Glomerular visceral epithelial cell (primary cell): ENCODE data around the gene TBX10.
"Not testable (repeated sequence)": the region's sequence is repeated elsewhere in the genome, so short reads cannot be mapped to it uniquely, and the experiment has no call there.

Experiments used
- DNase-seq: peaks from one replicate; pipeline ENCODE4 v3.0.0-alpha.2; 2016; ENCODE audit errors: extremely low spot score

TBX10 gene

DNA sequence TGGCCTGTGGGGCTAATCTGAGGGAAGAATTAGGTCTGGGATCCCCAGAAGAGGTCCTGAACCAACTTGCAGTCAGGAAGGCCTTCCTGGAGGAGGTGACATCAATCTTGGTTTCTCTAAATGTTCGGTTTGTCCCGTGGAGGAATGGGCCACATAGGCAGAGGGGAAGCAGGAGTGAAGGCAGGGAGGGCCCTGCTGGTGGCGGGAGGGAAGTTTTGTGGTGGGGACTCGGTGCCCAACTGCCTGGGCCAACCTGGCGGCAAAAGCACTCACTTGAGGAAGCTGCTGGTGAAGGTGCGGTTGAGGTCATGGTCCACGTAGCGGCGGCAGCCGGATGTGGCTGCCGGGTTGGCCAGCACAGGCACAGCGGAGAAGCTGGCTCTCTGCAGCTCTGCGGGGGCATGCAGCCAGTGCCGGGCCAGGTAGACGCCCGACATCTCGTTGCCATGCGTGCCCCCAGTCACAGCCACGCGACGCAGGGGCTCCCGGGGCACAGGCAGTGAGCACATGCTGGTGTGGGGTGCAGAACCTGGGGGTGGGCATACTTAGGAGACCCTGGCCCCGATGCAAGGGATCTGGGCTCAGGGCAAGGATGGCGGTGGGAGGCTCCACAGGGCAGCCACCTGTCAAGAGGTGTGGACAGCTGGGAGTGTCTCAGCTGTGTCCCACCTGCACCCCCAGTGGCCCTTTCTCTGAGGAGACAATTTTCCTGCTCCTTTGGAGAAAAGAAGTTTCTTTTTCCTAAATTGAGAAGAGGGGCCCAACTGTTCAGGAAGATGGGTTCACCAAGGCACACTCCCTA lies 7.2 kb upstream of the TBX10 start:
- DNase-seq: peak; percentile 75

DNA sequence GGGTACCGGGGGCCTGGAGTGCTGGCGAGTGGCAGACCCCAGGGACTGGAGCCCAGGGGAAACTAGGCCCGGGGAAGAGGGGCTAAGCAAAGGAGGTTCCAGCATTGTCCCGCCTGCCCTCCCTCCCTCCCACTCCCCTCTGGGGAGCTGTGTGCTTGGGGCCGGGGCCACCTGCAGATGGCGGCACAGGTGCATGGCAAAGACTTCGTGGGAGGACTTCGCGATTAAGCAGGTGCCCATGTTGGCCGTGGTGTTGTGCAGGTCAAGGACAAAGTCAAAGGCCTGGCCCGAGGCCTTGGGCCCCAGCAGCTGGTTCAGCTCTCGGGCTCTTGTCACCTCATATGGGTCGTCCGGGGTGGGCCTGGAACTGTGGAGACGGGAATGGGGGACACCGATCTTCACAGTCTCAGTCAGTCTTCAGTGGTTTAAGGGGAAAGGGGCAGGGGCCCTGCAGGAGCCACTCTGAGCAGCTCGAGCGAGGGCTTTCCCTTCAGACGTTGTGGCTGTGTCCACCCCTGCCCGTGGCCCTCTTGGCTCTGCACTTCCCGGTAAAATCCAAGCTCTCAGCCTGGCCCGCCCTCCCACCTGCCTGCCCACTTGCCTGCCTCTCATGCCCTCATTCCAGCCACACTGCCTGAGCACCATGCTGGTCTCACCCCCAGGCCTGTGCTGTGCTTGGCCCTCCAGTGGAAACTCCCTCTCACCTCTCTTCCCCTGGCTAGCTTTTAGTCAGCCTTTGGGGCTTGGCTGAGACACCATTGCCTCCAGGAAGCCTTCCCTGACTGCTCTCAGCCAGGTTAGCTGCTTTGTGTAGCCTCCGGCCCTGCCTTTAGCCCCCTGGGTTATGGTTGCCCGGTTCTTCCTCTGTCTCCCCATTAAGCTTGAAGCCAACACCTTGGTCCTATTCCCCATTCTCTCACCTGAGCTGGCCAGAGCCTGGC lies 6.2 kb upstream of the TBX10 start:
- no peak for DNase-seq

DNA sequence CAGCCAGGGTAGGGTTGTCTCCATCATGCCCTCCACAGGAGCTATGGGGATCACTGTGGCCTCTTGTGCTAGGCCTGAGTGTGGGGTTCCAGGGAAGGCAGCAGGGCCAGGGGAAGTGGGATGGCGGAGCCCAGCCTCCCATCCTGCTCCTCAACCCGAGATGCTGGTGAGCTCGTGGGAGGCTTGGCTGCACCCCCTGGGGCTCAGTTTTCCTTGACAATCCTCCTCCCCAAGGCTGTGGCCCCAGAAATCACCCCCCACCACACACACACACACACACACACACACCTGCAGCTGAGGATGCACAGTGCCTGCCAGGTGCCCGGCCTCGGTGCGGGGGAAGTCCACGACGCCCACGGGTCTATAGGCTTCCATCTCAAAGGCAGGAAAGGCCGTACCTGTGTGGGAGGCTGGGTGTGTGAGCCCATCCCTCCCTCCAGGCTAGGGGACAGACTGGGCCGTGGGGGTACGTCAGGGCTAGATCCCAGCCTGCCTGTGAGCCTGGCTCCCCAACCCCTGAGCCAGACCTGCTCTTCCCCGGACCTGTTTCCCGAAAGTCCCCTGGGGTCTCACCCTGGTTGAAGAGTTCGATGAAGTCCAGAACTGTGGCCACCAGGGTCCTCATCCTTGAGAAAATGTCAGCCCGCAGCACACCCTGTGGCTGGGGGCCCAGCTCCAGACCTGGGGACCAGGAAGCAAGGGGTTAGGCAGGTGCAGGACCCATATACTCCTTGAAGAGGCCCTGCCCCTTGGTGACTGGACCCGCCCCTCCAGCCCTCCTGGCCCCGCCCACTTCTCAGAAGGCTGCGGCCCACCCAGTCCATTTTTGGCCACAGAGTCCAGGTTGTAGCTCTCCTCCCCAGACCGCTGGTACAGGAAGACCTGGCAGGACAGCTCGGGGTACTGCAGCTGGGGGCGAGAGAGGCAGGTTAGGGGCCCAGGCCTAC lies 5.2 kb upstream of the TBX10 start:
- DNase-seq: no peak

DNA sequence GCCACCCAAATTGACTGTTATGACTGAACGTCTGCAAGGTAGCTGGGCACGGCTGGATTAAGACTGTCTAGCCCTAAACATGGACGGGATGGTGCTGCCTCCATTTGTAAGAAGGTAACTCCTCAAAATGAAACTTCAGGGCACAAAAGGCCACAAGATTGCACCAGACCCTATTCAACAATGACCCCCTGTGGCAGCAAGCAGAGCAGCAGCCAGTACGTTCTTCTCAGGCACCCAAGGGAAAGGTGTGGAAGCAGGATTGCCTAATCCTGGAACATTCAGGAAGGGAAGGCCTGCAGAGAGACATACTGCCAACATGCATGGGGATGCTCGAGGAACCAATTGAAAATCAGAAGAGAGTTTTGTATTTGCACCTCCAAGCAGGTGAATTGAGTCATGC lies 4.5 kb upstream of the TBX10 start:
- no peak for DNase-seq

DNA sequence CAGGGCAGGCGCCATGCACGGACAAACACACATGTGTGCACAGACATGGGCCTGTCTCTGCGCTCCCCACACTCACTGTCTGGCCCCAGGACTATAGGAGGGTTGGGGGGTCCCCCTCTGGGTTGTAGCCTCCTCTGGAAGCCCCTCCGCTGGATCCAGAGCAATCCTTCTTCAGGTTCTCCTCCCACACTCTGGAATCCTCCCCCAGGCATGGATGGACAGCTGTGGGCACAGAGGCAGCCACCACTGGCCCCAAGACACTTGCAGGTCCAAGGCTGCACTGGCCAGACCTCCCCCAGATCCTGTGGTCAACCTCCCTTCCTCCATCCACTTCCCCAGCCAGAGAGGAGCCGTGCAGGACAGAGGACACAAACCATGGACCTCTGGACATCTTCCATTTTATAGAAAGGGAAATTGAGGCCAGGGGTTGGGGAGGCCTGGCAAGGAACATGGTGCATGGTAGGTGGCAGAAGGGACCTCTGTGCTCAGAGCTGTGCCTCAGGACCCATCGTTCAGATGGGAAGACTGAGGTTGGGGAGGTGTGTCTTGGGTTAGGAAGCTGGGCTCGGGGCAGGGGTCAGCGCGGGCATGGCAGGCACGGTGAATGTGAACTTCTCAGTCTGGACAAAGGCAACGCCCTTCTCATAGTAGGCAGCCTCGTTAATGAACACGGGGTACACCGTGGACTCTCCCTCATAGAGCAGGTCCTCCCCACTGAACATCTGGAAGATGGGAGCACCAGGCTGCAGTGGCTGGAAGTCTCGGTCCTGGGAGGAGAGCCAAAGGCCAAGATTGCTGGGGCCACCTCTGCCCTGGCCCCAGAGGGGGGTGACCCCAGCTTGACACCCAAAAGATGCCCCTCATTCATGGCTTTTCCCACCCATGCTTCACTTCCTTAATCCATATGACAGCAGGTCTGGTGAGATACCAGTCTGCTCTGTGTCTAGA lies 2.9 kb upstream of the TBX10 start:
- no peak for DNase-seq

DNA sequence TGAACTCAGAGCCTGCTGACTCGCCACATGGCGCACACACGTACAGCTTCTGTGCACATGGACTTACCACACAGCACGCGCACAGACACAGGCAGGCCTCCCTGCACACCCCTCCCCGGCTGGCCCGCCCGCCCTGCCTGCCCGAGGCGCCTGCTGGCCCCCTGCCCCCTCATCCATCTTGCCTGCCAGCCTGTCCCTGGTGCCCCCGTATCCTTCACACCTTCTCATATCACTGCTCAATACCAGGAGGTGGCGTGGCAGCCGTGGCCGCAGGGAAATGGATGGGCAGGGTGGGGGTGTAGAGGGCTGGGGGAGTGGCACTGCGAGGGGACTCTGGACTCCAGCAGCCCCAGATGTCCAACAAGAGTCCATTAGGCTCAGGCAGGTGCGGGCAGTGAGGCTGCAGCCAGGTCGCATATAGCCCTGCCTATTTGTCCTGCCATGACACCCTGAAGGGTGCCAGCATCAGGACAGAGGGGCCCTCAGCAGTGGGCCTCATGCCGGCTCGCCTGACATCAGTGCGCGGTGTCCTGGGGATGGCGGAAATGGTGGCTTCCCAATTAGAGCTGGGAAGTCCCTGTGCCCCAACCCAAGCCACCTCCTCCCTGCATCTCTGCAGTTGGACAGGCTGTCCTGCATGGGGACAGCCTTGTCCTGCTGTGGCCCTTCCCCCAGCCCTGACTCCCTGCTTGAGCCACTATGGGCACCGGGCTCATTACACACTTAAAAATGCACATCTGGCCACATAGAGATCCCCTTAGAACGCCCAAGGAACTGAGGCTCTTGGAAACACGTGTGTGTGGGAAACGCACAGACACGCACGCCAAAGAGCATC lies 2.0 kb upstream of the TBX10 start:
- DNase-seq: no peak

DNA sequence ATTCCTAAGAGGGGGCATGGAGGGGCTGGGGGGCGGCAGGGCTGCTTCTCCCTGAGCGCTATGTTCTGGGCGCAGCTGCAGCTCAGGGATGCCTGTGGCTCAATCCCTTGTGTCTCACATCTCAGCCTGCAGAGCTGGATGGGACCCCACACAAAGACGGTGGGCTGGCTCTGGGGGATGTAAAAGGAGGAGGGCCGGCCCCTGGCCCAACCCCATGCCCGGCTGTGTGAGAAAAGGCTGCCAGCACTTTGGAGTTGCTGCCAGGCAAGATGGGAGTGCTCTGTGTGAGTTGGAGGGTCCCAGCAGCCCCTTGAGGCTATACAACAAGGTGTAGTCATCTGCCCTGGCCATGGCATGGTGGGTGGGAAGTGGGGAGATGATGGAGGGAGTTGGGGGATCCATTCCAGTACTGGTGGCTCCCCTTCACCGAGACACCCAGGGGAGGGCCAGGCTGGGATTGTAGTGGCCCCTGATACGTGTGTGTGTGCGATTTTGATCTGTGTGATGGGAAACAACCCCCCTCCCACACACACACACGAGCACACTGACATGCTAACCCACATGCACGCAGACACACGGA lies 1.3 kb upstream of the TBX10 start:
- no peak for DNase-seq

DNA sequence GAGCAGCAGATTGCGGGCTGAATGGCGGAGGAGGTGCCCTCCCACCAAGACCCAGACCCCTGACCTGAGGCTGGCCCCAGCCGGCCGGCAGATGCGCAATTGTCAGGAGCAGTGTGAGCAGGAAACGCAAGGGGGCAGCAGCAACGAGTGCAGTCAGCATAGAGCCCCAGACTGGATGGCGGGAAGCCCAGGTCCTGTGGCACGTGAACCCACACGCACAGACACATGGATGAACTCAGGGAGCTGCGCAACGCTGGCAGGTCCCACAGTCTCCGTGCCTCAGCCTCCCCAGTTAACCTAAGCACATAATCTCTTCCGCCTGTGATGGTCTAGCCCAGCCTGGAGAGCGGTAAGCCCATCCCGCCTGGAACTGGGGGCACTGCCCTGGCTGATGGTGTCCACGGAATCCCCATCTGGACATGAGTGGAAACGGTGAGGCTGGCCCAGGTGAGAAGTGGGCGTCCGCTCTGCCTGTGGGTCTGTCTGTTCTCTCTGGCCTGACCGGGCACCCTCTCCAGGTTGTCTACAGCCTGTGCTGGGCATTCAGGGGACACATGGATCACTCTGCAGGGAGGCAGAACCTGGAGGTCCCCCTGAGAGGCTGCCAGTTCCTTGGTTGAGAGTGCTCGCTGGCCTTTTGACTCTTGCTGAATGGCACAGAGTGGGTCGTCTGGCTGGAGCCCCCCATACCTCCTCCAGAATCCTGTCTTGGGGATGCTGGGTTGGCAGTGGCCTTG lies 626 bp upstream of the TBX10 start:
- DNase-seq: peak; percentile 55

DNA sequence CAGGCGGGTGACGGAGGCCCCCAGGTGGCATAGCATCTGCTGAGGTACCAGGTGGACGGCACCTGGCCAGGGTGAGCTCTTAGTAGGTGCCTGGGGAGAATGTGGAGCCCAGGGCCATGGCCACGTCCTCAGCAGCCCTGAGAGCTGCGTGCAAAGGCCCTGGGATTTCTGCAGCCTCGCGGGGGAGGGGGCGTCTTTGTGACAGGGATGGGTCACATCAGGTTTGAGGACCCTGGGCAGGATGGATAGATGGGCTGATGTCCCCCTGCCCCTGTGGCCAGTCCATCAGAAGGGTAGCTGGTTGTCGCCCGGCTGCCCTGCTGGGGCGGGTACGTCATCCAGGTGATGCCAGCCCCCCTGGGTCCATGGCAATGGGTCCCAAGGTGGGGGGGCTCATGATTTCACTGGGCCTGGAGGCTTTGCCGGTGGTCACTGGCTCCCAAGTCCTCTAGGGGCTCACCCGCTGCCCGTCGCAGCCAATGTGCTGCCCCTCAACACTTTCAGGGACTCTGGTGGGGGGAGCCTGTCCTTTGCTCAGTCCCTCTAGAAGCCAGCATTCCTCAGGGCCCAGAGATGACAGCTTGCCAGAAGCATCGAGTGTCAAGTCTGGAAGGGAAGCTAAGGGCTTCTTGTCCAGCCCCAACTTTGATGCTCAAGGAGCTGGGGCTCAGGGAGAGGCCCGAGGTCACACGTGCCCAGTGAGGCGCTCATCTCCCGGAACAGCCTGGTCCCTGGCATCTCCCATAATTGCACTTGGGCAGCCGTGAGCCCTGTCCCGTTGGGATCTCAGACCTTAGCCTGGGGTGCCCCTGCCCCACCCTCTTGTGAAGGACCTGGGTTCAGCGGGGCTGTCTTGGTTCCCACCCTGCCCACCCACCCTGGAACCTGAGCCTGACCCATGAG lies 777 bp downstream of the TBX10 start:
- DNase-seq: no peak

DNA sequence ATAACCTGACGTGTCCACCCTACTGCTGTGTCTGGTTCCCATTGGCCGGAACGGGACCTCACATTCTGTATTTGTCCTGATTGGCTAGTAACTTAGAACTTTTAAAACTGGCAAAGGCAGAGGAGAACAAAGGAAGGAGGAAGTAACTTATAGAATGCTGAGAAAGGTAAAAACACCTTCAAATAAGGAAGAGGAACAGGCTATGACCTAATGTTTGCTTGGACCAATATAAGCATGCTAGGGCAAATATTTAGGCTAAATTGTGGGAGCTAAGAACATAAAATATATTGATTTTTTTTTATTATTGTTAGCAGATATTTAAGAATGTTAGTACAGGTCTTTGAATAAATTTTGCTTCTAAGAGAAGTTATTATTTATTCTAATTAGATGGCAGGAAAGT lies 2.1 kb downstream of the TBX10 start:
- not testable (repeated sequence) for DNase-seq

DNA sequence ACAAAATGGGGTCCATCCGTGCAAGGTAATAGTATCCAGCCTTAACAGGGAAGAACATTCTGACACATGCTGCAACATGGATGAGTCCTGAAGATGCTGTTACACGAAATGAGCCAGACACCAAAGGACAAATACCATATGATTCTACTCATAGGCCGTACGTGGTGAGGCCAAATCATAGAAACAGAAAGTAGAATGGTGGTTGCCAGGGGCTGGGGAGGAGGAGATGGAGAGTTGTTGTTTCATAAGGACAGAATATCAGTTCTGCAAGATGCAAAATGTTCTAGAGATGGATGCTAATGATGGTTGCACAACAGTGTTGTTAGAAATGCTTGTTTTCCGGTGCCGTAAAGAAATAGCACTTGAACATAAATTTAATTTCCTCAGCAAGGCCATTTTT lies 2.6 kb downstream of the TBX10 start:
- DNase-seq: no peak

DNA sequence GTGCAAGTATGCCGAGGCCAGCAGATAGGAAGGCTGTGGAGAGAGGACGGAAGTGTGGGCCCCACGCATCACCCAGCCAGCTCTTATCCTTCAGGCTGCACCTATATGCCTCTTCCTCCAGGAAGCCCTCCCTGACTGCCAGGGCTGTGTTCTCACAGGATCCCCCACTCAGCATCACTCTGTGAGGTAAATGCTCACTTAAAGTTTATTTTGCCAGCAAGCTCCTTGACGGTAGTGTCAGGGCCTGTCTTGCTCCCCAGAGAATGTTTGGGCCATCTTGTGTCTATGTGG lies 4.4 kb downstream of the TBX10 start:
- no peak for DNase-seq

DNA sequence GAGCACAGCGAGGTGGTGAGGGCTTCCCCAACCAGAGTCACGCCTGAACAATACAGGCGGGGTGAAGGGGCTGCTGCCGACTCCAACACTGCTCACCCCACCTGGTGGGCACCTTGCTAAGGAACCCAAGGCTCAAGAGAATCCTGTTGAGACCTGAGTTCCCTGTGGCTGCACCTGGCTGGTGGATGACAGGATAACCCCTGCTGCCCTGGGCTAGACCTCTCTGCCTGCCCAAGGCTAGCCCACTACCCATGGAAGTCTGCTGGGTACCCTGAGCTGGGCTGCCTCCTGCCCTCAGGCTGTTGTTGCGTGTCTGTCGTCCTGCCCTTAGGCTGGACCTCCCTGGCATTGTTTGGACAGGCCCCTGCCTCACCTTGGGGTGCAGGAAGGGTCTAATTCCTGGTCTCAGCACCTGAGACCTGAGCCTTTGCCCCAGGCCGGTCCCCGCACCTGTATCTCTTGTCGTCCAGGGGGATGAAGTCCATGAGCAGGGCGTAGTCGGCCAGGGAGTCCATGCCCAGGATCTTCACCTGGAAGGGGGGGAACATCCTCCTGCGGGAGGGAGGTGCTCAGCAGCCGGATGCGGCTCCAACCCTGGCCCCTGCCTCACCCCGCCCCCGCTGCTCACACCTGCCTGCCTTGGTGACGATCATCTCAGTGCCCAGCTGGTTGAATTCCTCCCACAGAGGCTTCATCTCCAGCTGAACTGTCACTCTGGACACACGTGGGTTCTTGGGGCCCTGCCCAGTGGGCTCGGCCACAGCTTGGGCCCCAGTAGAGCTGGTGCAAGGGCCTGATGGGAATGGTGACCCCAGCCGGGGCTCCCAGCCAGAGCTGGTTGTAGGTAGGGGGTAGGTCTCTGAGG lies 5.0 kb downstream of the TBX10 start:
- no peak for DNase-seq

DNA sequence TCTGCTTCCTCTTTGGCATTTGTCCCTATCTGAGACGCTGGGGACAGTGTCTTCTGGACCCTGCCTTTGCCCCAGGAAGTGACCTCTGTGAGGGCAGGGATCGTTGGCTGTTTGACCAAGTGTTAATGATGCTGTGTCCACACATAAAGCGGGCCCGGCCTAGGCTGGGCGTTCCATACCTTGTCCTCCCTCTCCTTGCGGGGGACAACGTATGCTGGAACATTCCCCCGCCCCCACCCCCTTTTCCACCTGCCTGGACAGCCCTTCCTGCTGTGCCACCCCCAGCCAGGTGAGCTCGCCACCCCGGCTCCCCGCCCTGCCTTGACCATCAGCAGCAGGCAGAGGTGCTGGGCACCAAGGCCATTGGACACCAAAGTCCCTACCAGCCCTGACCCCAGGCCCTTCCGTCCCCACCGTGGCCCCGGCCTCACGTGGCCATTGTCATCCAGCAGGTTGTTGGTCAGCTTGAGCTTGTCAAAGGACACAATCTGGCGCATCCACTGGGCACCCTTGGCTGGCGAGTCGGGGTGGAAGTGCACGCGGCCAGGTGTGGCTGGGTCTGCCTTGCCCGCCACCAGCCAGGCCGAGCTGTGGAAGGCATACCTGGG lies 5.7 kb downstream of the TBX10 start:
- DNase-seq: no peak

DNA sequence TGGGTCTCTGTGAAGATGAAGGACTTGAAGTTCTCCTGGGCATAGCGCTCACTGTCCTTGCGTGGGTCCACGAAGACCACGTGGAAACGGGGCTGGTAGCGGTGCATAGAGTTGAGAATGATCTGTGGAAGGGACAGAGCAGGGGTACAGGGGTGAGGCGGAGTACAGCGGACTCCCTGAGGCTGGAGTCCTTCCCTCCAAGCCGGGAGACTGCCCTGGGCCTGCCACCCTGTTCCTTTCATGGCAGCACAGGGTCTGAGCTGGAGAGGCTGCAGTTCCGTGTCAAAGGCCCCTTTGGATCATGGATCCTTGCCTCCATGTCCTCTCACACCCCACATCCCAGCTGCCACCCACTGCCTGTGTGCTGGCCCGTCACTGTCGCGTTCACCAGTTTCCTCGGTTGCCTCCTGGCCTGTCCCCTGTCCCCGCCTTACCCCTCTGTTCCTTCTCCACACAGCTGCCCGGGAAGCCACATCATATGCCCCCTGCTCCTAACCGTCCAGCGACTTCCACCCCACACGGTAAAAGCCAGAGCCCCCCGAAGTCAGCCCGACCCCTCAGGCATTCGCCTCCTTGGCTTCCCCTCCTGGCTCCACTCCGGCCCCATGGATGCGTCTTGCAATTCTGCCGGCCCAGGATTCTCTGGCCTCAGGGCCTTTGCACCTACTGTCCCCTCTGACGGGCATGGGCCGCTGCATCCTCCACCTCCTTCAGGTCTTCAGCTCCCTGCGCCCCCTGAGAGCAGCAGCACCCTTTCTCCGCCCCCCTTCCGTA lies 6.4 kb downstream of the TBX10 start:
- DNase-seq: no peak
